Skeletal muscle tissue (tissue), 4 donors: ENCODE data around the gene ZIC2. TPM values are rescaled to one million over a fixed set of nuclear protein-coding genes. Genes with fewer than 3 reads are reported as not detected.
"Not testable (repeated sequence)": the region's sequence is repeated elsewhere in the genome, so short reads cannot be mapped to it uniquely, and the experiment has no call there.

Experiments used
- H3K27ac ChIP-seq: one replicate; pipeline ENCODE4 v1.7.0; 2013; ENCODE audit warnings: mild to moderate bottlenecking, low read depth, low read length, inconsistent platforms
- H3K27me3 ChIP-seq, 3 donors: one replicate each; pipeline ENCODE4 v1.7.0; 2013; ENCODE audit warnings: low read length in 3 of 3; ENCODE audit not compliant: control insufficient read depth in 3 of 3, insufficient read depth in 3 of 3
- H3K36me3 ChIP-seq, 3 donors: one replicate each; pipeline ENCODE4 v1.7.0; 2013; ENCODE audit warnings: low read length in 3 of 3; ENCODE audit not compliant: control insufficient read depth in 3 of 3, insufficient read depth in 3 of 3
- H3K4me1 ChIP-seq, 3 donors: one replicate each; pipeline ENCODE4 v1.7.0; 2013; ENCODE audit warnings: low read length in 3 of 3, mild to moderate bottlenecking in 3 of 3; ENCODE audit not compliant: control insufficient read depth in 3 of 3, insufficient read depth in 3 of 3
- H3K4me3 ChIP-seq, 3 donors: one replicate each; pipeline ENCODE4 v1.7.0; 2013; ENCODE audit warnings: low read length in 3 of 3
- H3K9ac ChIP-seq, 3 donors: one replicate each; pipeline ENCODE4 v1.7.0; 2013; ENCODE audit warnings: low read length in 3 of 3, mild to moderate bottlenecking in 3 of 3, moderate library complexity in 2 of 3, low read depth in 1 of 3
- H3K9me3 ChIP-seq, 3 donors: one replicate each; pipeline ENCODE4 v1.7.0; 2013; ENCODE audit warnings: low read length in 3 of 3; ENCODE audit not compliant: control insufficient read depth in 3 of 3
- total RNA-seq: library from RNA; depleted of rRNA; stranded (reverse); fragments of >200 nt; gene quantifications from one replicate; pipeline ENCODE4 v1.2.3, GENCODE V29; 2014
- donor health status: Osteomylitis.

The ZIC2 gene
- total RNA-seq, 1 donor from 2014 or later = not detected

- Histone ChIP-seq H3K4me3 (no peak overlapping the region), H3K9ac (no peak overlapping the region), H3K4me1 (no peaks in the 10 kb centered on the region), H3K27ac (no peak overlapping the region), H3K9me3 (peaks cover 0 to 4% (median 0%) of the 10 kb centered on the region in 3 donors), H3K36me3 (no peaks in the 10 kb centered on the region), H3K27me3 (peaks cover 43 to 75% (median 52%) of the 10 kb centered on the region in 3 donors)
Measured at GRCh38 chr13:99998261-99998660, 16.7 kb downstream of the ZIC2 start.

GRCh38 chr13:100014621-100015020 is 33.0 kb downstream of the ZIC2 start:
- Histone ChIP-seq H3K27ac (no peak overlapping the region), H3K27me3 (peaks cover 0 to 7% (median 0%) of the 10 kb centered on the region in 3 donors), H3K4me3 (no peak overlapping the region), H3K4me1 (no peaks in the 10 kb centered on the region), H3K36me3 (no peaks in the 10 kb centered on the region), H3K9me3 (no peaks in the 10 kb centered on the region), H3K9ac (no peak overlapping the region)

DNA sequence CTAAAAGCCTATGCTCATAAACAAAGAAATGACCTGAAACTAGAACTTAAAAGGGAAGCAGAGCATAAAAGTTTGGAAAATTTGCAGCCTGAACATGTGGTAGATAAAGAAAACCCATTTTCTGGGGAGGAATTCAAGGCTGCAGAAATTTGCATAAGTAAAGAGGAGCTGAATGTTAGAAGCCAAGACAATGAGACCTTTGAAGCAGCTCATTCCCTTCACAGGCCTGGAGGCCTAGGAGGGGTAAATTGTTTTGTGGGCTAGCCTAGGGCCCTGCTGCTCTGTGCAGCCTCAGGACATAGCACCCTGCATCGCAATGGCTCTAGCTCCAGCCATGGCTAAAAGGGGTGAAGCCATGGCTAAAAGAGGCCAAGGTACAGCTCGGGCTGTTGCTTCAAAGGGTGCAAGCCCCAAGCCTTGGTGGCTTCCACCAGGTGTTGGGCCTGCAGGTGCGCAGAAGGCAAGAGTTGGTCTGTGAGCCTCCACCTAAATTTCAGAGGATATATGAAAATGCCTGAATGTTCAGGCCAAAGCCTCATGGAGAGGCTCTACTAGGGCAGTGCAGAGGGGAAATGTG is 38.3 kb downstream of the ZIC2 start:
- H3K27ac ChIP-seq = no peak overlapping the region
- H3K36me3 ChIP-seq = no peaks in the 10 kb centered on the region
- H3K4me3 ChIP-seq = no peak overlapping the region
- H3K4me1 ChIP-seq = no peaks in the 10 kb centered on the region
- no peak overlapping the region for H3K9ac ChIP-seq
- no peaks in the 10 kb centered on the region for H3K27me3 ChIP-seq
- H3K9me3 ChIP-seq = no peaks in the 10 kb centered on the region

GRCh38 chr13:100022798-100023197 is 41.2 kb downstream of the ZIC2 start:
- Histone ChIP-seq H3K27ac (no peak overlapping the region), H3K4me3 (no peak overlapping the region), H3K27me3 (no peaks in the 10 kb centered on the region), H3K9me3 (no peaks in the 10 kb centered on the region), H3K4me1 (no peaks in the 10 kb centered on the region), H3K9ac (no peak overlapping the region), H3K36me3 (no peaks in the 10 kb centered on the region)

GRCh38 chr13:100024023-100024422 is 42.4 kb downstream of the ZIC2 start:
- H3K27ac ChIP-seq = no peak overlapping the region
- H3K4me1 ChIP-seq = no peaks in the 10 kb centered on the region
- H3K4me3 ChIP-seq = no peak overlapping the region
- H3K9ac ChIP-seq = no peak overlapping the region
- H3K27me3 ChIP-seq = no peaks in the 10 kb centered on the region
- H3K9me3 ChIP-seq = no peaks in the 10 kb centered on the region
- no peaks in the 10 kb centered on the region for H3K36me3 ChIP-seq

GRCh38 chr13:100029933-100030332 is 48.3 kb downstream of the ZIC2 start:
- H3K36me3 ChIP-seq = no peaks in the 10 kb centered on the region
- H3K9ac ChIP-seq = no peak overlapping the region
- H3K27me3 ChIP-seq = no peaks in the 10 kb centered on the region
- H3K27ac ChIP-seq = no peak overlapping the region
- no peaks in the 10 kb centered on the region for H3K4me1 ChIP-seq
- no peak overlapping the region for H3K4me3 ChIP-seq
- H3K9me3 ChIP-seq = no peaks in the 10 kb centered on the region

GRCh38 chr13:100032642-100033041 is 51.1 kb downstream of the ZIC2 start:
- H3K4me1 ChIP-seq = not testable (repeated sequence)

DNA sequence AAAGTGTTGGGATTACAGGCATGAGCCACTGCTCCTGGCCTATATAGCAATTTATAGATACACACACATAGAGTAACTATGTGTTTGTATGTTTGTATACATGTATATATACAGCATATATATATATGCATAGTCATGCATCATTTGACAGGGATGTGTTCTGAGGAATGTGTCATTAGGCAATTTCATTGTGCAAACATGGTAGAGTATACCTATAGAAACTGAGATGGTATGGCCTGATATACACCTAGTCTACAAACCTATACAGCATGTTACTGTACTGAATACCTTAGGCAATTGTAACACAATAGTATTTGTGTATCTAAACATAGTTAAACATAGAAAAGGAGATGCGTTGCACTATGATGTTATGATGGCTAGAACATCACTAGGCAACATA is 54.4 kb downstream of the ZIC2 start:
- no peaks in the 10 kb centered on the region for H3K4me1 ChIP-seq
- H3K27me3 ChIP-seq = no peaks in the 10 kb centered on the region
- no peaks in the 10 kb centered on the region for H3K36me3 ChIP-seq
- H3K9me3 ChIP-seq = no peaks in the 10 kb centered on the region
- no peak overlapping the region for H3K9ac ChIP-seq
- no peak overlapping the region for H3K27ac ChIP-seq
- no peak overlapping the region for H3K4me3 ChIP-seq

More at GRCh38 chr13:100032642-100033041, 51.1 kb downstream of the ZIC2 start:
- not testable (repeated sequence) for H3K27me3 ChIP-seq, H3K4me3 ChIP-seq, H3K27ac ChIP-seq, H3K36me3 ChIP-seq, H3K9me3 ChIP-seq, H3K9ac ChIP-seq

Other genes with a start within 250 kb of the ZIC2 start
- not detected for gene ZIC5, start 10.0 kb upstream of the ZIC2 start, total RNA-seq
- 229 TPM for gene PCCA, start 107.3 kb downstream of the ZIC2 start, total RNA-seq